HG02610 (cell line): ENCODE results near the gene TMEM217.

Experiments
- ATAC-seq: cut with Tn5 transposase; IDR thresholded peaks from one replicate; pipeline ENCODE4 v1.9.1; 2021; ENCODE audit warnings: mild to moderate bottlenecking, moderate library complexity; ENCODE audit not compliant: unreplicated experiment

The TMEM217 gene

GRCh38 chr6:37170273-37171200, 87.4 kb downstream of the TMEM217 start:
- peak; percentile 18 for ATAC-seq

GRCh38 chr6:37169496-37170272, 88.3 kb downstream of the TMEM217 start, which contains the start of gene PIM1:
Gene PIM1, plus strand, starts transcription at chr6:37170152. Its CDS starts 424 bp downstream, at chr6:37170576.
- ATAC-seq, result peak; percentile 74

- no peak for ATAC-seq
Observed at GRCh38 chr6:37168811-37169495, 89.0 kb downstream of the TMEM217 start.

- no peak for ATAC-seq
Observed at GRCh38 chr6:37168163-37168758, 89.7 kb downstream of the TMEM217 start.

- ATAC-seq, result no peak
Observed at GRCh38 chr6:37162740-37163139, 95.2 kb downstream of the TMEM217 start.
